Left ventricle myocardium superior (tissue), 1 donor: Measurements from ENCODE around the gene FBXW11. TPM values are rescaled to one million over a fixed set of nuclear protein-coding genes. Genes with fewer than 3 reads are reported as not detected.
A peak's percentile ranks its signal among the peaks of the same experiment; 100 is the strongest.
"Not testable (repeated sequence)": the region's sequence is repeated elsewhere in the genome, so short reads cannot be mapped to it uniquely, and the experiment has no call there.

Experiments used
- ATAC-seq: fragments of 200-7000 bp; cut with Tn5 transposase; one replicate; pipeline ENCODE4 v1.9.1; 2020; ENCODE audit warnings: mild to moderate bottlenecking, moderate library complexity
- DNase-seq: peaks from one replicate; pipeline ENCODE4 v3.0.0-alpha.2; 2020
- intact Hi-C: fragments of 100-400 bp; cut with micrococcal nuclease; formaldehyde crosslinking; loops from one replicate; pipeline ENCODE4 v1.11.0; 2022
- total RNA-seq: library from RNA; stranded (reverse); fragmentation: NEBNext Ultra II Directional; extraction: Animal tissue kit (Norgen Biotek cat#: 25700); gene quantifications from one replicate; pipeline ENCODE4 v1.2.1, GENCODE V29; 2021
- donor health status: DM: no; HTN: yes; CAD: no; lungs with severe emphysema.

FBXW11 gene
- total RNA-seq, 1 donor from 2014 or later = 69.0 TPM

GRCh38 chr5:172029876-172030275, 23.4 kb upstream of the FBXW11 start:
- ATAC-seq (no peak), DNase-seq (no peak)
- intact Hi-C loops = no loop called here

- intact Hi-C loops = no loop called here
- ATAC-seq (no peak), DNase-seq (no peak)
These were observed 21.7 kb upstream of the FBXW11 start for GRCh38 chr5:172028167-172028566.

DNA sequence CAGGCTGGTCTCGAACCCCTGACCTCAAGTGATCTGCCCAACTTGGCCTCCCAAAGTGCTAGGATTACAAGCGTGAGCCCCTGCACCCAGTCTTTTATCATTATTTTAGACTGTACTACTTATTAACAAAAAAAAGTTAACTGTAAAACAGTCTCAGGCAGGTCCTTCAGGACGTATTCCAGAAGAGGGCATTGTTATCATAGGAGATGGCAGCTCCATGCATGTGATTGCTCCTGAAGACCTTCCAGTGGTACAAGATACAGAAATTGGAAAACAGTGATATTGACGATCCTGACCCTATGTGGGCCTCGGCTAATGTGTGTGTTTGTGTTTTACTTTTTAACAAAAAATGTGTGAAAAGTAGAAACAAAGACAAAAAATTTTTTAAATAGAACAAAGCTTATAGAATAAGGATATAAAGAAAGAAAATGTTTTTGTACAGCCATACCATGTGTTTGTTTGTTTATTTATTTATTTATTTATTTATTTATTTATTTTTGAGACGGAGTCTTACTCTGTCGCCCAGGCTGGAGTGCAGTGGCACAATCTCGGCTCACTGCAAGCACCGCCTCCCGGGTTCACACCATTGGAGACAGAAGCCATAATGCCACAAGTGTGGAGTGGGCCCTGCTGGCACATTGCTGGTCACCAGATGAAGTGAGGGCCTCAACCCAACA, 13.8 kb upstream of the FBXW11 start:
- intact Hi-C loops, ATAC-seq, DNase-seq: not testable (repeated sequence)

GRCh38 chr5:172015346-172015745, 8.9 kb upstream of the FBXW11 start:
- ATAC-seq (no peak), DNase-seq (no peak)
- intact Hi-C loops = no loop called here

GRCh38 chr5:172010278-172010677, 3.8 kb upstream of the FBXW11 start:
- intact Hi-C loops = no loop called here
- DNase-seq = no peak
- no peak for ATAC-seq

DNA sequence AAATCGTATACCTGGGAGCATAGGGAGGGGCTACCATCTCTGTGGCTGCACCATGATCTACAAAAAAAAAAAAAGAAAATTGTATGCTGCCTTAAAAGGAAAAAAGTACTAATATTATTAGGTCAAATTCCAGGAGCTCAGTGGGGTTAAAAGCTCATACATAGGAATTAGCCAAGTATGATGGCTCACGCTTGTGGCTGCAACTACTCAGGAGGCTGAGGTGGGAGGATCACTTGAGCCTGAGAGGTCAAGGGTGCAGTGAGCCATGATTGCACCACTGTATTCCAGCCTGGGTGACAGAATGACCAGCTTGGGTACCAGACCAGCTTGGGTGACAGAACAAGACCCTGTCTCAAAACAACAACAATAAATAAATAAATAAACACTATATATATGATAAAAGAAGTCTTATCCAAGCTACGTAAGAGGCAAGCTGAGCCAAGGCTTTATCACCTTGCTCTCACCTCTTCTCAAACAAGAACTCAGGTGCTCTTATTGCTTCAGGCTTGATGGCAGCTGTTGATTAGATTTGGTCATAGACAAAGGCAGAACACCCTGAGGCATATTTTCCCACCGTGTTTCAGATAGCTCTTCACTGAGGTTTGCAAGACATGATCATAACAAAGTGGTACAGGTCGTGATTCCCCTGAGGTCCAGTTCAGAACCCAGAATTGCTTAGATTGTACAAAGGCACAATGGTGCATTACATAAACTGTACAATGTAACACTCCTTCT, 3.3 kb upstream of the FBXW11 start:
- ATAC-seq = no peak
- no peak for DNase-seq
- intact Hi-C loops = loop anchor here (10.0 kb wide), 1 partner anchor 95 kb away; no protein-coding TSS in a partner anchor

GRCh38 chr5:172008689-172009141, 2.3 kb upstream of the FBXW11 start:
- no peak for ATAC-seq
- intact Hi-C loops = loop anchor here (10.0 kb wide), 1 partner anchor 94 kb away; no protein-coding TSS in a partner anchor

DNA sequence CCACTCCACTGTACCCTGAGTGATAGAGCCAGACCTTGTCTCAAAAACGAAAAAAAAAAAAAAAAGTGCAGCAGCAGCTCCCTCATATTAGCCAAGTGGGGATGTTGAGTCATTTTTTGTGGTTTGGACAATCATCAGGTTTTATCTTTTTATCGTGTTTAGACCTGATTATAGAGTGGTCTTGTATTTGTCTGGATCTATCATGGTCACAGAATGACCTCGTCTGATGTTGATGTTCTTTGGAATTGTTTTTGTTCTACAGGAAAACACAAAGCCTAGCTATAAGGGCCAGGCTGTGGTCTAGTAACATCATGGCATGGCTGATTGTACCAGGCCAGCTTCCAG, 1.6 kb upstream of the FBXW11 start:
- DNase-seq = no peak
- intact Hi-C loops = loop anchor here (10.0 kb wide), 1 partner anchor 93 kb away; no protein-coding TSS in a partner anchor
- ATAC-seq = no peak

More at GRCh38 chr5:172008689-172009141, 2.3 kb upstream of the FBXW11 start:
- DNase-seq = no peak

DNA sequence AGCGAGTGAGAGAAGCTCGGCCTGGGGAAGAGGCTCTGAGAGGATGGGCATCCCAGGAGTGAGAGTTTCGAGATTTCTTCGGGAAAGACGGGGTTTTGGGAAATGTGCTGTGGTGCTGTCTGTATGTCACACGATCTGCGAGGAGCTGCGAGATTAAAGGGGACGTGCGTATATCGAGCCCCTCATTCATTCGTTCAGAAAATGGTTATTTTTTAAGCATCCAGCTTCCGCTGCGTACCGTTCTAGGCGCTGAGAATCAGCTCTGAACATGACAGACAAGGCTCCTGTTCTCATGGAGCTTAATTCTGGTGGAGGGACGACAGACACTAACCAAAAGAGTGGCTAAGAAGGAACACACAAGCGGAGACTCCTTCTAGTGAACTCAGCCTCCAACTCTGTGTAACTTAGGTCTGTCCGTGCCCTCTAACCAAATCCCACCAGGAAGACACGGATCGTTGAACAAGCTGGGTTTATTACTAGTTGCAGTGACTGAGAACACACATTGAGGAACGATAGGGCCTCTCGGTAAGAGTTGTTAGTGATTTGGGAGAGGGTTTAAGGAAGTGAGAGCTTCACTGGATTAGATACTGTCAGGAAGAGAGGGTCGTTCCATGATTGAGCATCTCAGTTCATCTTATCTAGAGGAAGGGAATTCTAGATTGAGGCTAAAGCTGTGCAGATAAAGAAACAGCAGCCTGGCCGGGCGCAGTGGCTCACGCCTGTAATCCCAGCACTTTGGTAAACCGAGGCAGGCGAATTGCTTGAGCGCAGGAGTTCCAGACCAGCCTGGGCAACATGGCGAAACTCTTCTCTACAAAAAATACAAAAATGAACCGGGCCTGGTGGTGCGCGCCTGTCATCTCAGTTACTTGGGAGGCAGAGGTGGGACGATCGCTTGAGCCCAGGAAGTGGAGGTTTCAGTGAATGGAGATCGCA, 1.0 kb upstream of the FBXW11 start:
- intact Hi-C loops = loop anchor here (10.0 kb wide), 1 partner anchor 93 kb away; no protein-coding TSS in a partner anchor
- DNase-seq (no peak), ATAC-seq (no peak)

GRCh38 chr5:172005708-172006320, 624 bp downstream of the FBXW11 start:
- ATAC-seq = peak; percentile 16
- intact Hi-C loops = loop anchor here (10.0 kb wide), 1 partner anchor 91 kb away; no protein-coding TSS in a partner anchor

GRCh38 chr5:172004824-172005237, 1.6 kb downstream of the FBXW11 start:
- ATAC-seq (no peak), DNase-seq (no peak)
- intact Hi-C loops = loop anchor here (10.0 kb wide), 1 partner anchor 90 kb away; no protein-coding TSS in a partner anchor

More at GRCh38 chr5:172005708-172006320, 624 bp downstream of the FBXW11 start:
- peak; percentile 48 for DNase-seq

GRCh38 chr5:172003746-172004145, 2.7 kb downstream of the FBXW11 start:
- DNase-seq = no peak
- intact Hi-C loops = loop anchor here (10.0 kb wide), 1 partner anchor 89 kb away; no protein-coding TSS in a partner anchor

GRCh38 chr5:172002840-172003512, 3.5 kb downstream of the FBXW11 start:
- intact Hi-C loops = loop anchor here (10.0 kb wide), 1 partner anchor 88 kb away; no protein-coding TSS in a partner anchor
- no peak for ATAC-seq

More at GRCh38 chr5:172003746-172004145, 2.7 kb downstream of the FBXW11 start:
- no peak for ATAC-seq

DNA sequence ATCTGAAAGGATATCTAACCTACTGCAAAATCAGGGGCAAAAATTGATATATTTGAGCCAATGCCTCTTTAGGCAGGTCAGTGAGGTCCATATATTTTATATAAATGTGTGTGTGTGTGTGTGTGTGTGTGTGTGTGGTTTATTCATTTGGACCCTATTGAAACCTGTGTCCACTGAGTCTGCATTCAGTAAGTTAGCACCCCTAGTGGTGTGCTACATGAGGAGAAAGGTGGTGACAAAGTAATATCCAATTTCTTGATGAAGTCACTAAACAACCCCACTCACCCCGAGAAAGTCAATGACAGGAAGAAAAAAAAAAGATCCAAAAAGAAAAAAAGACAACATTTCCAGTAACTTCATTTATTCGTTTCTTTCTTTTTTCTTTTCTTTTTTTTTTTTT, 4.1 kb downstream of the FBXW11 start:
- intact Hi-C loops = loop anchor here (10.0 kb wide), 1 partner anchor 88 kb away; no protein-coding TSS in a partner anchor
- DNase-seq = no peak

More at GRCh38 chr5:172002840-172003512, 3.5 kb downstream of the FBXW11 start:
- DNase-seq = no peak

GRCh38 chr5:171999877-172000276, 6.6 kb downstream of the FBXW11 start:
- intact Hi-C loops = loop anchor here (10.0 kb wide), 1 partner anchor 85 kb away; no protein-coding TSS in a partner anchor
- DNase-seq (no peak), ATAC-seq (no peak)

More for the DNA sequence above, 4.1 kb downstream of the FBXW11 start:
- no peak for ATAC-seq

- ATAC-seq (no peak), DNase-seq (no peak)
- intact Hi-C loops = no loop called here
These were observed 7.3 kb downstream of the FBXW11 start for GRCh38 chr5:171999100-171999499.

- intact Hi-C loops = no loop called here
- DNase-seq = no peak
- no peak for ATAC-seq
These were observed 9.4 kb downstream of the FBXW11 start for GRCh38 chr5:171997011-171997410.

DNA sequence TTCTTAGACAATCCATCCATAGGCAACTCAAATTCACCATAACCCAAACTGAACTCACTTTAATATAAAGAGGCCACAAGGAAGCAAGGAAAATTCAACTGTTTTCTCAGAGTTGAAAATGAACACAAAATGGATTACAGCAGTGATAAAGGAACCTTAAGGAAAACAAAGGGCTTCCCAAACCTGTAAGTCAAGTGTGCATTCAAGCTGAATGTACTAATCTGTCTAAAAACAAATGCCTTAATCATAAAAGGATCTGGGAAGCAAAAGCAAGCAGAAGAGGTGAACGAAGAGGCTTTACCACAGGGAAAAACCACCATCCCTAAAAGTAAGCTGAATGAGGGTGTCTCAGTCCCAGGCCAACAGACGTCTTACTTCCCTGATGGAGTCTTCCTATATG, 13.6 kb downstream of the FBXW11 start:
- ATAC-seq (no peak), DNase-seq (no peak)
- intact Hi-C loops = no loop called here
